ENCODE results near the gene NUTM2B.
"Not testable (repeated sequence)": the region's sequence is repeated elsewhere in the genome, so short reads cannot be mapped to it uniquely, and the experiment has no call there.

The NUTM2B gene, protein sequence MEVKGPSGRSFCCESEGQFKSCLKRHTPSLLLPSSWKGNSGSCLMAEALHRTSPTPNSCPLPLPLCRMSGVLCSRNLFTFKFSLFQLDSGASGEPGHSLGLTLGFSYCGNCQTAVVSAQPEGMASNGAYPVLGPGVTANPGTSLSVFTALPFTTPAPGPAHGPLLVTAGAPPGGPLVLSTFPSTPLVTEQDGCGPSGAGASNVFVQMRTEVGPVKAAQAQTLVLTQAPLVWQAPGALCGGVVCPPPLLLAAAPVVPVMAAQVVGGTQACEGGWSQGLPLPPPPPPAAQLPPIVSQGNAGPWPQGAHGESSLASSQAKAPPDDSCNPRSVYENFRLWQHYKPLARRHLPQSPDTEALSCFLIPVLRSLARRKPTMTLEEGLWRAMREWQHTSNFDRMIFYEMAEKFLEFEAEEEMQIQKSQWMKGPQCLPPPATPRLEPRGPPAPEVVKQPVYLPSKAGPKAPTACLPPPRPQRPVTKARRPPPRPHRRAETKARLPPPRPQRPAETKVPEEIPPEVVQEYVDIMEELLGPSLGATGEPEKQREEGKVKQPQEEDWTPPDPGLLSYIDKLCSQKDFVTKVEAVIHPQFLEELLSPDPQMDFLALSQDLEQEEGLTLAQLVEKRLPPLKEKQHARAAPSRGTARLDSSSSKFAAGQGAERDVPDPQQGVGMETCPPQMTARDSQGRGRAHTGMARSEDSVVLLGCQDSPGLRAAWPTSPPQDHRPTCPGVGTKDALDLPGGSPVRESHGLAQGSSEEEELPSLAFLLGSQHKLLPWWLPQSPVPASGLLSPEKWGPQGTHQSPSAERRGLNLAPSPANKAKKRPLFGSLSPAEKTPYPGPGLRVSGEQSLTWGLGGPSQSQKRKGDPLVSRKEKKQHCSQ

DNA sequence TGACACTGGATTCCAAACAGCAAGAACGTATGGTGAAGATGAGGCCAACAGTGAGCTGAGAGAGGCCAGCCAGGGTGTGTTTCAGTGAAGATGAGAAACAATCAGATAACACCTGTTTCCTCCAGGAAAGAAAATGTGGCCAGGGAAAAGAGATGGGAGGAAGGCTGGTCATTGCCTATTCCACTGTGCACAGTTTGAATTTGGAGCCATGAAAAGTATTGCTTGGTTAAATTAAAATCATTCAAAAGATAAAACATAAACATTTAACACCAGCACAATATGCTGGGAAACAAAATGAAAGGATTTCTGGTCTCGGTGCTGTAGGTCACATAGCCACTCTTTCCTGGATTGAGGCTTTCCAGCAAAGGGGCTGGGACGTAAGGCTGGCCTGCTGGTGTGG lies at the start of gene NUTM2B:
Gene NUTM2B (plus strand): TSS at position 301 of the 400 bp plus-strand sequence. CDS start 383 bp downstream, outside the sequence.
- in situ Hi-C loops (cut with MboI; ENCODE audit: low sequenced_read_pairs): not testable (repeated sequence)

DNA sequence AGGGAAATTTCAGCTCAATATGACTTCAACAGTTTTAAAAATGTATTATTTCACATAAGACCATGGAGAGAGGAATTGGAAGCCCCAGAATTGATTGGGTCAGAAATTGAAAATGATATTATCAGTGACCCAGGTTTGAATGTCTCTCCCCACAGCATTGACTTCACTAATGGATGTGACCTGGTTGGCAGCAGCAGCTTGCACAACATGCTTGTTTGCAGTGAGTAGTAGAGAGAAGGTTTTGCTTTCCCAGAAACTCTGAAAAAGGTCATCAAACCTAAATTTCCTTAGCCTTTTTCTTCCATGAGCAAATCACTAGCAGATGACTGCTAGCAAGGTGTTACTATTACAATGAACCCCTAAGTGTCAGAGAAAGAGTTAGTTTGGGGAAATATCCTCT lies 39.7 kb upstream of the NUTM2B start:
- in situ Hi-C loops (cut with MboI; ENCODE audit: low sequenced_read_pairs): not testable (repeated sequence)

DNA sequence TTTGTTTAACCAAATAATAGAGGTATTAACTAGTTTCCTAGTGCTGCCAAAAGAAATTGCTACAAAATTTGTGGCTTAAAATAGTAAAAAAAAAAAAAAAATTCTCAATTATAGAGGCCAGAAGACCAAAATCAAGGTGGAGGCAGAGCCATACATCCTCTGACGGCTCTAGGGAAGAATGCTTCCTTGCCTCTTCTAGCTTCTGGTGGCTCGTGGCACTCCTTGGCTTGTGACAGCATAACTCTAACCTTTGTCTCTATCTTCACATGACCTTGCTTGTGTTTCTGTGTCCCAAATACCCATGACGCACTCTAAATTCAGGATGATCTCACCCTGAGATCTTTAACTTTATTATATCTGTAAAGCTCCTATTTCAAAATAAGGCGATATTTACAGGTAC lies 38.3 kb upstream of the NUTM2B start:
- in situ Hi-C loops (cut with MboI; ENCODE audit: low sequenced_read_pairs): not testable (repeated sequence)

DNA sequence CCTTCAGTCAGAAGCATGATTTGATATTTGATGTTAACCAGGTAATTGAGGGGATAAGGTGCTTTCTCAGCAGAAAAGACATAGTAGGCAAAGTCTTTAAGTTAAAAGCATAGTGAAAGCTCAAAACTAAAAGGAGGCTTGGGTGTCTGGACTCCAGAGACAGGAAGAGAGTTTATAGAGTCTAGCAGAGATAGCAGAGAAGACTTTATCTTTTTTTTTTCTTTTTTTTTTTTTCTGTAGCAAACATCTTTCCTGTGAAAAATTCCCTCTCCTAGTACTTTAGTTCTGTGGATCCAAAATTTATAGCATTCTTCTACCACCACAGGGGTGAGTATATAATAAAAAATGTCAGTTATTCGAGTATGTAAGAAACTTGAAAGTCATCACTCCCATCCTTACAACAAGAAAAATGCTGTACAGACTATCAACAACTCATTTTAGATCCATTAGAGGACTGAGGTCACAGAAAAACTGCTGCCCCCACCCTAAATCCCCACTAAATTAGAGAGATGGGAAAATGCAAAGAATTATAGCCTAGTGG lies 33.7 kb upstream of the NUTM2B start:
- in situ Hi-C loops (cut with MboI; ENCODE audit: low sequenced_read_pairs): not testable (repeated sequence)

DNA sequence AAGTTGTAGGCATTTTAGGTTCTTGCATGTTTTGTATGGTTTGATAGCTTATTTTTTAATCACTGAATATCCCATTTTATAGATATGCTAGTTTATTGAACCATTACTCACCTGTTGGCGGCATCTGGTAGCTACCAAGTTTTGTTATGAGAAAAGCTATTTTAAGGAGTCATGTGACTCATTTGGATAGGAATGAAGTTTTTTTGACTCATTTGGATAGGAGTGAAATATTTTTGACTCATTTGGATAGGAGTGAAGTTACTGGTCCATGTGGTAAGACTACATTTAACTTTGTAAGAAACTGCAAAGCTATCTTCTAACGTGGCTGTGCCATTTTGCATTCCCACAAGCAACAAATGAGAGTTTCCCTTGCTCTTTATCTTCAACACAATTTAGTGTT lies 28.1 kb upstream of the NUTM2B start:
- in situ Hi-C loops (cut with MboI; ENCODE audit: low sequenced_read_pairs): not testable (repeated sequence)

DNA sequence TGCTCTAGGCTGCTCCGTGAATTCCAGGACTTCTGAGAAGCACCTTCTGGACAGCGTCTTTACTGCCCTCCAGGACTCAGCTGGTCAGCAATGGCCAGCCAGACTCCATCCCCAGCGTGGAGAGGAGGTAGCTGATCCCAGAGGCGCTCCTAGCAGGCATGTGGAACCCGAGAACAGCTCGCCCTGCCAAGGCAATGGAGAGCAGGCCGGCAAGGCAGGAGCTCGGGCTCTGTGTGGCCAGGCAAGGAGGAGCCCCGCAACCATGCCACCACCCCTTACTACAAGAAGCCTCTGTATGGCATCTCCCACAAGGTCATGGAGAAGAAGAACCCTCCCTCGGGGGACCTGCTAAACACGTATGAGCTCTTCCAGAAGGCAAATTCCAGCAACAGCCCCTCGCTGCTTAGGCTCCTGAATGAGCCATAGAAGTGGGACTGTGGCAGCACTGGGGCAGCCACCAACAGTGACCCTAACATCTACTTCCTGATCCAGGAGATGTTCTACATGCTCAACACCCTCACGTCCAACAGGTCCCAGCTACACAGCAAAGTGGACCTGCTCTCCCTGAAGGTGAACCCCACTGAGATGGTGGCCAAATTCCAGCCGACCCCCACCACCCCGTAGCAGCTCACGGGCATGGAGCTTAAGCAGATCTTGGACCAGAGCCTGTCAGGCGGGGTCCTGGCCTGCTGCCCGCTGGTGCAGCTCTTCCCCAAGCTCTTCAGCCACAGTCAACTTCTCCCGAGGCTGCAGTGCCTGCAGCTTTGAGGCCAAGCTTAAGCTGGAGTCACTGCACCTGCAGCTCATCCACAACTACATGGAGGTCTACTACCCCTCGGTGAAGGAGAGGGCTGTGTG lies 19.8 kb upstream of the NUTM2B start:
- in situ Hi-C loops (cut with MboI; ENCODE audit: low sequenced_read_pairs): not testable (repeated sequence)

DNA sequence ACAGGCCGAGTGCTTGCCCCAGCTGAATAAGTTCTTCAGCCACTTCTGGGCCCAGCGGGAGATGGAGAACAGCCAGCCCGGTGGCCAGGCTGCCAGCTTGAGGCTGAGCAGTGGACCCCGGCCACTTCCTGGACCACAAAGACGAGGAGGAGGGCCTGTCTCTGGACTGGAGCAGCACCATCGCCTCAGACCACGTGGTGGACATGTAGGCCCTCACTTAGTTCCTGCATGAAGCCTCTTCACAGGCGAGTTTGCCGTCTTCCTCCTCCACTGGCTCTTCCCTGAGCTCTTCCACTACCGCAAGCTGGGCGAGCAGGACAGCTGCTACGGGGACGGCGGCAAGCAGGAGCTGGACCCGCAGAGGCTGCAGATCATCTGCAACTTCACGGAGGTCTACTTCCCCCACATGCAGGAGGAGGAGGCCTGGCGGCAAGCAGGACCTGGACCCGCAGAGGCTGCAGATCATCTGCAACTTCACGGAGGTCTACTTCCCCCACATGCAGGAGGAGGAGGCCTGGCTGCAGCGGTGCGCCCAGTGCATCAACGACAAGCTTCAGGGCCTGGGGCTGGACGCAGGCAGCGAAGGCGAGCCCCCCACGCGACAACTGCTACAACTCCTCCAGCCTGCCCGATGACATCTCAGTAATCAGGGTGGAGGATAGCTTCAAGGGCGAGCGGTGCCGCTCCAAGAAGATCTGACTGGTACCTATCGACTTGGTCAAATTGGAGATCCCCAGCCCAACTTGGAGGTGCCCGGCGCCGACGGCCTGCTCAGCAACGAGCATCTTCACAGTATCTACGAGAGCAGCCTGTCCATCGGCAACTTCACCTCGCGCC lies 18.9 kb upstream of the NUTM2B start:
- in situ Hi-C loops (cut with MboI; ENCODE audit: low sequenced_read_pairs): not testable (repeated sequence)

DNA sequence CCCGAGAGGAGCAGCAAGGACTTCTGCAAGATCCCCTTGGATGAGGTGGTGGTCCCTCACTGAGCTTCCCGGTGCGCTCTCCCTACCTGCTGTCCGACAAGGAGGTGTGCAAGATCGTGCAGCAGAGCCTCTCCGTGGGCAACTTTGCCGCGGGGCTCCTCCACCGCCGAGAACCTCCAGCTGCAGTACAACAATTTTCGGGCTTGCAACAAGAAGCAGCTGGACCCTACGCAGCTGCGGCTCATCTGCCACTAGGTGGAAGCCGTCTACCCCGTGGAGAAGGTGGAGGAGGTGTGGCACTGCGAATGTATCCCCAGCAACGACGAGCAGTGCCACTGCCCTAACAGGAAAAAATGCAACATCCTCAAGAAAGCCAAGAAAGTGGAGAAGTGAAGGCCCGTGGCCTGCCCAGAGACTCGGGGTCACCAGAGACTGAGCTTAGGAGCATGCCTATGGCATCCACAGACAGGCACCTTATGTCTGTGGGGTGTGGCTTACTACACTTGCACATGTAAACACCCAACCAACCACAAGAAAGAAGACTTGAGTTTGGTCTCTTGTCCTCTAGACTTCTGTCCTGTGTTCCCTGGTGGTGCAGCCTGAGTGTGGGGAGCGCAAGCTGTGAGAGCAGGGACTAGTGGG lies 17.9 kb upstream of the NUTM2B start:
- in situ Hi-C loops (cut with MboI; ENCODE audit: low sequenced_read_pairs): not testable (repeated sequence)

DNA sequence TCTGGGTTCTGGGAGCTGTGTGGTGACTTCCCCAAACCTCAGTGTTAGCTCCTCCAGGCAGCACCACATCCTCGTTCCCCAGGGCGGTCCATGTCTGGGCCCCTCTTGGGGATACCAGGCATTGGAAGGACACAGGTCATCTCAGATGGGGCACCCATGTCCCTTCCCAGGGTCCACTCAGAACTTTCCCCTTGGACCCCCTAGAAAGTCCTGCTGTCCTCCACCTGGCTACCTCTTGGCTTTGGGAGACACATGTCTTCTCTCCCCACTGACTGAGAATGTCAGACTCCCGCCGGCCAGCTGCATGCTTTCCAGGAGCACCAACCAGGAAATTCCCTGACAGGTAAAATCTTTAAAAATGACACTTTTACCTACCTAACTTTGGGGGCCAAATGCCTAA lies 16.4 kb upstream of the NUTM2B start:
- in situ Hi-C loops (cut with MboI; ENCODE audit: low sequenced_read_pairs): not testable (repeated sequence)

DNA sequence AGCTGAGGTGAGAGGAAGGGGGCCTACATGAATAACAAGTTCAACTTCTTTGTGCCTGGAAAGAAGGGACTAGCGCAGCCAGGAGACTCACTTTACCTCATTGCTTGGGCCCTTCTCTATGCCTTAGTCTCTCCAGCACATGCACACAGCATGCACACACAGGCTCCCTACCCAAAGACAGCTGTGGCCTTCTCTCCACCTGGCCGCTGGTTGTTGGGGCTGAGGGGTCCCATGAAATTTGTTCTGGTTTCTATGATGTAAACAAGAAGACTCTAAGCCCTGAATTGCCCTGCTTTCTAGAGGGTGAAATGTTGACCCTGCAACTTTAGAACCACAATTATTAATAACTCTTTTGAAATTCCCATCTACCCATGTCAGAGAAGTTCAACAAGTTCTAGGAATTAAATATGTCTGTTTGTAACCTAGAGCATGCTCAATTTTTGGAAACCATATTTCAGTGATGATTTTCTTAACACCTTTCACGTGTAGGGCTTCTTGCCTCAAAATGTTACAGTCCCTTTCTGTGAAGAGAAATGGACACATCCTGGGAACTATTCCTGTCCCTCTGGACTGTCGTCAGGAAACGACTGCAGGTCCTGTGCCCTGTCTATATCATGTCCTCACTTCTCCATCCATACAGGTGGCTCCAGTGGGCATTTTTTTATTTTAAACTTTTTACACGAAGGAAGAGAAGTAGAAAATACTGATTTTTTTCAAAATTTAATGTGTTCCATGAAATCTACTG lies 15.4 kb upstream of the NUTM2B start:
- in situ Hi-C loops (cut with MboI; ENCODE audit: low sequenced_read_pairs): not testable (repeated sequence)

DNA sequence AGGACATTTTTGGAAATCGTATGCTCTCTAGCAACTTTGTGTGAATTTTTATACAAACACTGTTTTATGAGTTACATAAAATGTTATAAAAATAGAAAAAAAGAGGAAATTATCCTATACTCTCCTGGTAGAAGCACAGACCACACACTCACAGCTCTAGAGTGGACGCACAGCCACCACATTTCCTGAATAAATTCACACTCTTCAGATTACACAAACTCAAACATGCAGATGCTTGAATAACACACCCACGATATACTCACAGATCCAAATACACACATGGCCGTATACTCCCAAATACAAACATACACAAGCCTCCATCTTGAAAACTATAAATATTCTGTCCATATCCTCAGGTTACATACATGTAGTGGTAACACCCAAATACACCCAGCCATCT lies 14.2 kb upstream of the NUTM2B start:
- in situ Hi-C loops (cut with MboI; ENCODE audit: low sequenced_read_pairs): not testable (repeated sequence)

DNA sequence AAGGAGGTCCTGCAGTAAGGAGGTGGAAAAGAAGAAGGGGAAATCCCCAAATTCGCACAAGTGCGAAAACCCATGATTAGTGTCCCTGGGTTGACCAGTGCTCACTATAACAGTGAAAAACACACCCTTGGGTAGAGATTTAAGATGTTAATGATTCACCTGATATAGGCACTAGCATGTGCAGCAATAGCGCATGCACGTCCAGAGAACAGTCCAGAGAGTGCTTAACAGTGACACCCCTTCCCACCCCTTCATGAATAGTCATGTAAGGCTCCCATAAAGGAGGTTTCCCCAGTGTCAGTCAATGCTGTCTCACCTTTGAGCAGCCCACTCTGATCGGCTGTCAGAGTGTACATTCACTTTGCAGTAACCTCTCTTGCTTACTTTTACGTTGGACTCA lies 6.4 kb upstream of the NUTM2B start:
- in situ Hi-C loops (cut with MboI; ENCODE audit: low sequenced_read_pairs): not testable (repeated sequence)

DNA sequence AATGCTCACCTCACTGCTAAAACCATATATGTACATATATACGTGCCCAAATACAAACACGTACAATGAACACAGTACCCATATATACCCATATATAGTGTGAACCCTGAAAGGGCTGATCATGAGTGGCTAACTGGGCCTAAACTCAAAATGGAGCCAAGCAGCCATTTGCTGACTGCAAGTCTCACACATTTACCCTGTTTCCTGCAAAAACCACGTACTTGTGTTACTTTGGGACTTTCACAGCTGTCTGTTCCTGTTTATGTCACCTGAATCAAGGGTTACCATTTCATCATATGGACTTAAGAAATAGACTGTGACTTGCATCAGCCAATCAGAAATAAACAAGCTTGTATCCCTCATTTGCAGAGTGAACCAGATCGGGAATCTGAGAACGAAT lies 5.9 kb upstream of the NUTM2B start:
- in situ Hi-C loops (cut with MboI; ENCODE audit: low sequenced_read_pairs): not testable (repeated sequence)

DNA sequence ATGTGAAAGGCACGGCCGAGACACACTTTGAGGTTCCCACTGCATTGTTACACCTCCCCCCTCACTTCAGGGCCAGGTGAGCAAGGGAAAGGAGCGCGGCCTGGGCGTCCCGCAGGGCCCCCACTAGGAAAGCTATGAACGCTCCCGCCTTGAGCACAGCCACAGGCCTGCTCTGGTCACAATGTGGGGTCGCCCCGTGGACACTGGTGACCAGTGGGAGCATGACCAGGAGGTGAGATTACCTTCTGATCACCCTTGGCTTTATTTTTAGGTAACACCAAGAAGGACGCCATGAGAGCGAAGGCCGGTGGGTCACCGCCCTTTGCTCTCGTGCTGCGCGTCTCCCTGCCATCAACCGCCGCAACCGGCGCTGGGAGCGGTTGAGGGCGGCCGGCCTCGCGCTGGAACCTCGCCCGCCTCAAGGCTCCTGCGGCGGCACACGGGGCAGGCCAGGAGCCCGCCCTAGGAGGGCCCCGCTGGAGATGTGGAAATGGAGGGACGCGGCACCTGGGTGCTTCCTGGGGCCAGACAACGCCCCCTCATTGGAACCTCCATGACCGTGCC lies 2.6 kb upstream of the NUTM2B start:
- in situ Hi-C loops (cut with MboI; ENCODE audit: low sequenced_read_pairs): not testable (repeated sequence)

DNA sequence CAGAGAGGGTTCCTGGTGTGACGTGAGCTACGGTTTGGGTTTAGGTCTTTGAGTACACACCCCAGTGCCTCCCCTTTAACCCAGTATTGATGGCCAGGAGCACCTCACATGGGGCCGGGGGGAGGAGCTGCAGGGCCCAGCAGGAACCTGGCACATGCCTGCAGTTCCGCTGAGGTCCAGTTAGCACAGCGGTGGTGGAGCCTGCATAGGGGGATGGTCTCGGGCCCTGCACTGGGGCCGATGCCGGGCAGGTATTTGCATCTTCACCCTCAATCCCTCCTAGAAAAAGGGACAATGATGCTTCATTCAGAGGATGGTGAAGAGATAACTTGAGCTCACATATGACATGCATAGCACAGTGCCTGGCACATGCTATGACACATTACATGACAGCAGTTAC lies 4.0 kb downstream of the NUTM2B start:
- in situ Hi-C loops (cut with MboI; ENCODE audit: low sequenced_read_pairs): not testable (repeated sequence)

DNA sequence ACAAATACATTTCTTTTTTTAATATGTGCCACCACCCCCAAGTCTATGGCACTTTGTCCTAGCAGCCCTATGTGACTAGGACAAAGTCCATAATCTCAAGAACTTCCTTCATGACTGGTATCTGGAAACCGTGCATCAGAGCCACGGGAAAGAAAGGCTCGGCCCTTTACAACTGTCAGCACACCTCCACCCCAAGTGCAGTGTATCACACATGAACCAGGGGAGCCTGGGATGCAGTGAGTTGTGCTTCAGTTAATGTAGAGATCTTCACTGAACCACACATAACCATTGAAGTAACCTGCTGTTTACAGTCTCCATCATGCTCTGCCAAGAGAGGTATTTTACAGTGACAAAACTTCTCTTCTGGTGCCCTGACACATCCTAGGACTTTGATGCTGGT lies 11.9 kb downstream of the NUTM2B start:
- in situ Hi-C loops (cut with MboI; ENCODE audit: low sequenced_read_pairs): not testable (repeated sequence)

DNA sequence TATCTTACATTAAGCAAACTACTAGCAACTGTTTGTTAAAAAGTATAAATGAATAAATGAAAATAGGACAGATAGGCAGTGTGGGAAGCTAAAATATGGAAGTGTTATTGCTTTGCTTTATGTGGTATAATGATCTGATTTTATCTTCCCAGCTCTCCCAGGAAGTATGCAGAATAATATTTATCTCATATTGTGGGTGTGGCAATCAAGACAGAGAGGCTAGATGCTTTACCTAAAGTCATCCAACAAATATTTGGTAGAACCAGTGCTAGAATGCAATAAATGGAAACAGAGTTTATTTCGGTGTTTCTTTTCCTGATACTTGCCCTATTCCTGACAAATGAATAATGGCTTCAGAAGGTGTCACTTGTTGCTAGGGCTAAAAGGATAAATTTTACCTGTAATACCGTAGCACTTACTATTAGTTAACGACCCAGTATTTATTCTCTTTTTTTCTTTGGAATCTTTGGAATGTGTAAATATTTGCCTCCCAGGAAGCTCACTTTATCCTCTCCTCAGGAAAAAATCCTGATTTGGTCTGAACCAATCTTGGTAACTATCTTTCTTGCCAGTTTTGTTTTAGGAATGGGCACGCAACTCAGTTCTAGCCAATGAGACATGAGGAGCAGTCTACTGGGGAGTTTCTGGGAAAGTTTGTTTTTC lies 14.0 kb downstream of the NUTM2B start:
- in situ Hi-C loops (cut with MboI; ENCODE audit: low sequenced_read_pairs): not testable (repeated sequence)

DNA sequence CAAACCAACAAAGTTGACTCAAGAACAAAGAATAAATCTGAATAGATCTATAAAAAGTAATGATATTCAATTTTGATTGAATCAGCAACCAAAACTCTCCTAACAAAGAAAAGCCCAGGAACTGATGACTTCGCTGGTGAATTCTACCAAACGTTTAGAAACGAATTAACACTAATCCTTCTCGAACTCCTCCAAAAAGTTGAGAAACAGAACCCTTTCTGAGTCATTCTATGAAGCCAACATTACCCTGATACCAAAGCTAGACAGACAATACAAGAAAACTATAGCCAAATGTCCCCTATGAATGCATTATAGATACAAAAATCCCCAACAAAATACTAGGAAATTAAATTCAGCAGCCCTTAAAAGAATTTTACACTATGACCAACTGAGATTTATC lies 17.0 kb downstream of the NUTM2B start:
- in situ Hi-C loops (cut with MboI; ENCODE audit: low sequenced_read_pairs): not testable (repeated sequence)
